Activated CD4-positive, alpha-beta T cell treated with anti-CD3 and anti-CD28 coated beads for 4 hours (primary cell): ENCODE data around the gene C3orf52.
"Not testable (repeated sequence)": the region's sequence is repeated elsewhere in the genome, so short reads cannot be mapped to it uniquely, and the experiment has no call there.

Source experiments
- DNase-seq, 2 donors: peaks; one replicate each; pipeline ENCODE4 v3.0.0-alpha.2; 2020

The C3orf52 gene

DNA sequence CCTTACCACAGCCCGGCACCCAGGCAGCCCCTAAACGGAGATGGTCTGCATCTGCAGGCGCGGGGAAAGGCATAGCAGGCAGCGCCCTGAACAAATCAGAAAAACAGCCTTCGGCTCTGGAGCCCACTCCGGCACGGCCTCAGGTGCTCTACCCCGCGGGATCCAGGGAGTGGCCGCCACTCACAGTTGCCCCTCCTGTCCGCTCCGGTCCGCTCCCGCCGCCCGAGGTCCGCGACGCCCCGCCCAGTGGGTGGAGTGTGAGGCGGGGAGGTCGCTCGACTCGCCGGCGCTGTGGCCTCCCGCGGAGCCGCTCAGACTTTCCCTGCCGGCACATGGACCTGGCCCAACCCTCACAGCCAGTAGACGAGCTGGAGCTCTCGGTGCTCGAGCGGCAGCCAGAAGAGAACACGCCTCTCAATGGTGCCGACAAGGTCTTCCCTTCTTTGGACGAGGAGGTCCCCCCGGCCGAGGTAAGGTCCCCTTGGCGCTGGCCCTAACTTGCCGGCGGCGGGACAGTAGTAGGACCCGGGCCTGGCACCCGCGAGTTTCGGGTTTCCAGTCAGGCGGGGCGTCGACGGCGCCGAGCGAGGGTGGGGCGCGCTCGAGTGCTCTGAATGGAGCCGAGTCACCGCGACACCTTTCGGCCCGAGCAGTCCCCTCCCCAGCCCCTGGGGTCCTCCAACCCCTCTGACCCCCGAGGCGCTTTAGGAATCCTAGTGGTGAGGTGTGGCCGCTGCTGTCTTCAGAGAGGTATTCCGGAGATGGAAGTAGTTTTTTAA lies at the start of gene C3orf52:
Gene C3orf52 (plus strand): TSS at position 314 of the 779 bp plus-strand sequence. CDS start 19 bp downstream, at position 333.
- DNase-seq: peak; percentile 42 to 49

GRCh38 chr3:112037194-112037593 lies 49.0 kb upstream of the C3orf52 start:
- not testable (repeated sequence) for DNase-seq

DNA sequence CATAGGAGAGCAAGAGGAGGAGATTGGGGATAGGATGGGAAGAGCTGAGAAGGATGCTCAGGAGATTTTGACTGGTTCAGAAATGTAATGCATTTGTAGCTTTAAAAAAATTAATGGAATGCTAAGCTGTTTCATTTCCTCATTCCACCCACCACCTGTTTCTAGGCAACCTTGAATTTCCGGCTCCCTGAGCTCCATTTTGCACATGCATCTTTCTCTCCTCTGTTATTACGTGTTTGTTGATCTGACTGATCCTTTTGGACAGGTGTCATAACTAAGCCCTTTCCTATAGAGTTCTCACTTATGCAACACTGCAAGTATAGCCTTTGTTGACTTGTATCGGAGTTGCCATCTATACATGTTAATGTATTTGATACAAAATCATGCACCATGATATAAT lies 47.3 kb upstream of the C3orf52 start:
- DNase-seq: no peak

GRCh38 chr3:112041321-112041720 lies 44.9 kb upstream of the C3orf52 start:
- no peak for DNase-seq

- no peak for DNase-seq
Measured at GRCh38 chr3:112042842-112043280, 43.3 kb upstream of the C3orf52 start.

DNA sequence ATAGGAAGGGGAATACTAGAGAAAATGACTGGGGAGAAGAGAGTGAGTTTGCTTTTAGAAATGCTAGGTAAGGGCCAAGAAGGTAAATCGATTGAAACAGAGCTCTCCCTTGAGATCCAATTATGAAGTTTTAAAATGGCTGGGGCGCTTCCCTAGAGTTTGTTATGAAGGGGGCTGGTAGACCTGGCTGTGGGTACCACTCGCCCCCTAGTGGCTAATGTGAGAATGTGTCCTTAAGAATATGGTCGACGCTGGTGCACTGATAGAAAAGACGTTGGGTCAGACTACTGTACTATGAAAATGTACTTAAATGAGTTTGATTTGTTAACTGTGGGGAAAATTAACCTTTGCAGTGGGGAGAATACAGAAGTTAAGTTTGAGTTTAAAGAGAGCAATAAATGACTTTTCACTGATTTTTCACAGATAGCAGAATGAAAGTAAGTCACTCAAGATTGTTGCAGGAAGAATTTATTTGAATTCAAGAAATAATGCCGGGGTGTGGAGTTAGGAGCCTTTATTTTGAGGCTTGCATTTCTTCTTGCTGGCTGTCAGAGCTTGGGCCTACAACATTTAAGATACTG lies 42.5 kb upstream of the C3orf52 start:
- DNase-seq: peak; percentile 40 to 50

DNA sequence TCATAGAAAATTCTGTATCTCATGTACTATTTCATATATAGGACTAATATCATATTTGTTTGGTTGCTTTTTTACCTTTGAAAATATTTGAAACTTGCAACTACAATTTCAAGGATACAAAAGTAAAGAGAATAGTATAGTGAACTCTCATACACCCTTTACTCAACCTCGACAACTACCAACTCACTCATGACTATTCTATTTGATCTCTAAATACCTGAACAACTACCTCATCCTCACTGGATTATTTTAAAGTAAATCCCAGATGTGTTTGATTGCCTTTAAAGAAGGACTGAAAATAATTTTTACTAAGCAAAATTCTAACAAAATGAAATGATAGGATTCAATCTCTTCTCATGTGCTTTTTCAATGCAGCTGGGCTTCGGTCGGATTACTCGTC lies 39.6 kb upstream of the C3orf52 start:
- DNase-seq: no peak

- no peak for DNase-seq
Measured at GRCh38 chr3:112047264-112047663, 38.9 kb upstream of the C3orf52 start.

DNA sequence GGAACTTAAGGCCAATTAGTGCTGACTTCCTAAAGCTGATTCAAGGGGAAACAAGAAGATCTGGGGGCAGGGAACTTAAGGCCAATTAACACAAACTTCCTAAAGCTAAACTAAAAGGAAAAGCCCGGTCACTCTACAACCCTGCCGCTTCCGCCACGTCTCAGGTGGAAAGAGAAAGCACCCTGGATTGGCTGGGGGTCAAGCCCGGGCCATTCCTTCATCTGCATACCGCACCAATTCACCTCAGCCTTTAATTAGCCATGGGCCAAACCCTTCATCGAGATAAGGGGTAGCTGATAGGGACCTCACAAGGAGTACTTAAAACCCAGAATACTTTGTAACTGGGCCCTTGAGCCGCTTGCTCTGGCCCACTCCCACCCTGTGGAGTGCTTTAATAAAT lies 37.3 kb upstream of the C3orf52 start:
- DNase-seq: no peak

GRCh38 chr3:112053229-112053628 lies 33.0 kb upstream of the C3orf52 start:
- DNase-seq: no peak

GRCh38 chr3:112056451-112056929 lies 29.7 kb upstream of the C3orf52 start:
- peak in 1 of 2 donors; percentile 13 for DNase-seq

- no peak for DNase-seq
Measured at GRCh38 chr3:112059497-112059896, 26.7 kb upstream of the C3orf52 start.

- DNase-seq: no peak
Measured at GRCh38 chr3:112061152-112061551, 25.0 kb upstream of the C3orf52 start.

- DNase-seq: peak; percentile 51 to 54
Measured at GRCh38 chr3:112072387-112073060, 13.7 kb upstream of the C3orf52 start.

GRCh38 chr3:112074006-112074405 lies 12.2 kb upstream of the C3orf52 start:
- no peak for DNase-seq

DNA sequence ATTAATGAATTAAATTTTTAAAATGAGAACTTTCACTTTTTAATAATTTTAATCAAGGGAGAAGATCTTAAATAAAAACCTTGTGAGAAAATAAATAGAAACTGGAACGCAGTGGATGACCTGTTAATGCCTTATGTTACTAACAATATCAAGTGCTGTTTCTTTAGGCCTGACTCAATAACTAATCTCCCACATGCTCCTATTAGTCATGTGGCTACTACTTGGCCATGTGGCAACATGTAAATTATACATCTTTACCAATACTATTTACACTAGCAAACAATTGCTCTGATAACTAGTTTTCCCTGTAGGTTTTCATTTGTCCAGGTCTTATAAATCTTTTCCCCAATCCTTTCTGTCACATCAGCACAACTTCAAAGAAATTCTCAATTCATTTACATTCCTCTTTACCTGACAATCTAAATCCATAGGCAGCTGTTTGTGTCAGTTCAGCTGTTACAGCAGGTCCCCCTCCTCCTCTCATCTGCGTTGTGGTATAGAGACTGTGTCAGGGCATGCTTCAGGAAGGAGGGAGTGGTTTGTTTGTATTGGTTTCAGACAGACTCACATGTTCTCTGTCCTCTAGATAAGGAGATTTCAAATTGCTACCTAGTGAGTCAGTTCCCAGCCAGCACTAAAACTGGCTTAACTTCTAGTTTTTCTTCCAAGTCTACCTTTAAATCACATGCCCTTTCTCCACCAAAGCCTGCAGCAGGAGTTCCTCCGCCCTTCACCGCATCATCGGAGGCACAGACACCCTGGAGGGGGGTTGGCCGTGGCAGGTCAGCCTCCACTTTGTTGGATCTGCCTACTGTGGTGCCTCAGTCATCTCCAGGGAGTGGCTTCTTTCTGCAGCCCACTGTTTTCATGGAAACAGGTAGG lies 11.3 kb upstream of the C3orf52 start:
- DNase-seq: peak in 1 of 2 donors; percentile 19

DNA sequence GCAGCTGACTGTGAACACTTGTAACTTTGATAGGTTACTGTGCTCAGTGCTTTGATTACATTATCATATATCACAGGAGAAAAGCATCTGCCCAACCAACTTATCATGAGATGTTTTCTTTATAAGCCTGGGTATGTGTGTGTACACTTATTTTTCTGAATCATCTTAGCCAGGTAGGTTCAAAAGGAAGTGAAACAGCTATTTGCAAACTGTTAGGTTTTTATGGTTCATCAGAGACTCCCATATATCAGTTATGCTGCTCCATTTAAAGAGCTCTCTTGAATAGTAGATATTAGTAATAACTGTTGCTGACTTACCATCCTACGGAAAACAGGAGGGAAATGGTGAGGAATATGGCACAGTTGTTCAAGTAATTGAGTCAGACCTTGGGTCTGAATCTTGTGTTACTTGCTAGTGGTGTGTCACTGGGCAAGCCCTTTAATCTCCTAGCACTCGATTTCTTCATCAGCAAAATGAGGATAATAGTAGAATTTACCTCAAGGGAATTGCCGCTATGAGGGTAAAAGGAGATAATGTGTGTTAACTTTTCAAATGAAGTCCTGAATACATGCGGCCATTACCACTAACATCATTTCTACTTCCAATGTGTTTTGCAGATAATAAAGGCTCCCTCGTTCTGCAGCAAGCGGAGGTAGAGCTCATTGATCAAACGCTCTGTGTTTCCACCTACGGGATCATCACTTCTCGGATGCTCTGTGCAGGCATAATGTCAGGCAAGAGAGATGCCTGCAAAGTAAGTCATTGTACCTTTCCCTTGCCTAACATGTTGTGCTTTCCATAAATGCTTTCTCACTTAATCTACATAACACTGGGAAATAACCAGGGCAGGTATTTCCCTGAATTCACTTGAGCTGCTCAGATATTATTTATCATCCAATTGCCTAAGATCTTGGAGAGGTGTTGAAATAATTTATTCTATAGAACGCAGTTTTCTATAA lies 7.8 kb upstream of the C3orf52 start:
- DNase-seq: no peak

DNA sequence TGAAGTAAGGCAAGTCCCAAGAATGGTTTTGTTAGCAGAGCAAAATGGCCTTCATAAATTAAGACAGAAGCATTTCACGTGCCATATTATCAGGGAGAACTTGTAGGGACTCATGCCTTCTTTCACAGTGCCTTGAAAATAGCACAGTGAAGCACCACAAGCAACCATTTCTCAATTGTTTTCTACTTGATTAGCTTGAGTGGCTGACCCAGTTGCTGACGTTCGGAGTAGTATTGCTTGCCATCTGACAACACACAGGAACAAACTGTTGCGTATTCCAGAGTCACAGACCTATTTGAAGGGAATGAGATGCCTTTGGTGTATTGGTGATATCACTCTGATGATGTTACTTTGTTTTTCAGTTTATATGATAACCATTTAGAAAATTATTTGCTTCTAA lies 3.0 kb upstream of the C3orf52 start:
- DNase-seq: no peak

DNA sequence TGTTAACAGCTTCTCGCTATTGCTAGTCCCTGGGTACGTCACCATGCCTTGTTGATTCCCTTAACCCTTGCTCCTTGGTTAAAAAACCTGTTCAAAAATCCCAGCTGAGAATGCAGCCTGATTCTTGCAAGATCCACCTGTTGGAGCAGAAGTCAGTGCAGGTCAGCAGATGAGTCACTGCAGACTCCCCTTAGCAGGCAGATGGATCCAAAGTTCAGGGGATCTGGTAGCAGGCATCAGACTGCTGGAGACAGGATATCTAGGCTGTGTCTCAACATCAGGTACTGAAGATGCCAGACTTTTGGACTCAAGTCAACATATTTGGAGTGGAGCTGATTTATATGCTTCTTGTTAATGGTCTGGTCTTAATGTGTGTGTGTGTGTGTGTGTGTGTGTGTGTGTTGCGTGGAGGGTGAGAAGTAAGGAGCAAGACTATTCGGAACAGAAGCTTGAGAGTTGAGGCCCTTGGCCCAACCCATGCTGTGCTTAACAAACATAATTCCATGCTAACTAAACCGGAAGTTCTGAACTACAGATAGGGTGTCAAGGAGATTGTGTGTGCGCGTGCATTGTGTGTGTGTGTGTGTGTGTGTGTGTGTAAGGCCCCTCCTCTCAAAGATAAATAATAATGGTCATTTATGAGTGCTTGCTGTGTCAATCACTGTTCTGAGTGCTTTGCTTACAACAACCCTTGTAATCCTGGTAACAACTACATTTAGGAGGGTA lies 1.0 kb upstream of the C3orf52 start:
- DNase-seq: no peak

GRCh38 chr3:112085735-112086075 lies 484 bp upstream of the C3orf52 start:
- DNase-seq: no peak
